Hindlimb muscle (tissue), 1 donor: ENCODE results near the gene MZF1. TPM values are rescaled to one million over a fixed set of nuclear protein-coding genes. Genes with fewer than 3 reads are reported as not detected.

ENCODE experiments used
- DNase-seq: peaks from one replicate; pipeline ENCODE4 v3.0.0-alpha.2; 2013
- polyA plus RNA-seq: library from polyadenylated mRNA; unstranded; fragments of 120-200 nt; gene quantifications from one replicate; pipeline ENCODE4 v1.2.1, GENCODE V29; 2013; ENCODE audit not compliant: insufficient read length

Gene MZF1
- polyA plus RNA-seq, 1 donor: 19.9 TPM

GRCh38 chr19:58569943-58570670 is 3.0 kb downstream of the MZF1 start:
- no peak for DNase-seq

GRCh38 chr19:58569191-58569942 is 3.8 kb downstream of the MZF1 start:
- DNase-seq: no peak

GRCh38 chr19:58568453-58569130 is 4.5 kb downstream of the MZF1 start:
- DNase-seq: no peak

GRCh38 chr19:58566989-58567388 is 6.1 kb downstream of the MZF1 start:
- DNase-seq: no peak

GRCh38 chr19:58563823-58564222 is 9.3 kb downstream of the MZF1 start:
- no peak for DNase-seq

GRCh38 chr19:58563034-58563573 is 10.0 kb downstream of the MZF1 start:
- DNase-seq: no peak

- peak; percentile 57 for DNase-seq
Observed at GRCh38 chr19:58562122-58563033, 10.8 kb downstream of the MZF1 start.

GRCh38 chr19:58561373-58562121 is 11.6 kb downstream of the MZF1 start:
- no peak for DNase-seq

- no peak for DNase-seq
Observed at GRCh38 chr19:58560921-58561320, 12.2 kb downstream of the MZF1 start.

GRCh38 chr19:58560007-58560887 is 12.9 kb downstream of the MZF1 start:
- DNase-seq: no peak

GRCh38 chr19:58559275-58560006 is 13.7 kb downstream of the MZF1 start:
- DNase-seq: peak; percentile 92

GRCh38 chr19:58558623-58559274 is 14.4 kb downstream of the MZF1 start:
- peak; percentile 99 for DNase-seq

- no peak for DNase-seq
Observed at GRCh38 chr19:58558066-58558622, 15.0 kb downstream of the MZF1 start, which contains the start of gene UBE2M. TSS of gene UBE2M (minus strand) at chr19:58558611. CDS start at chr19:58558381, 230 bp downstream.

GRCh38 chr19:58557221-58558065 is 15.7 kb downstream of the MZF1 start:
- DNase-seq: no peak

- DNase-seq: no peak
Observed at GRCh38 chr19:58556622-58557220, 16.4 kb downstream of the MZF1 start.

GRCh38 chr19:58555920-58556621 is 17.1 kb downstream of the MZF1 start:
- DNase-seq: no peak
